Gastroesophageal sphincter (tissue), 4 donors: ENCODE results near the gene HIVEP3. TPM values are rescaled to one million over a fixed set of nuclear protein-coding genes. Genes with fewer than 3 reads are reported as not detected.

Source experiments
- ATAC-seq: fragments of 150-250 bp; one replicate; pipeline ENCODE4 v1.9.1; 2016; ENCODE audit warnings: mild to moderate bottlenecking, moderate library complexity
- H3K27ac ChIP-seq, 4 donors: fragments of 200-600 bp; sonication (generic) in 3 of 4; 1 replicate in 3 of 4; 2 replicates in 1 of 4; pipeline ENCODE4 v1.5.1; 2016 to 2019
- H3K27me3 ChIP-seq: fragments of 200-600 bp; sonication (generic); one replicate; pipeline ENCODE4 v1.5.1; 2019
- H3K36me3 ChIP-seq, 2 donors: fragments of 200-600 bp; sonication (generic); one replicate each; pipeline ENCODE4 v1.5.1; 2019; ENCODE audit warnings: control low read depth in 1 of 2
- H3K4me1 ChIP-seq, 3 donors: fragments of 200-600 bp; sonication (generic); 1 replicate in 2 of 3; 2 replicates in 1 of 3; pipeline ENCODE4 v1.5.1; 2016 to 2019; ENCODE audit warnings: control low read depth in 2 of 3
- H3K4me3 ChIP-seq, 2 donors: fragments of 200-600 bp; sonication (generic); one replicate each; pipeline ENCODE4 v1.5.1; 2019; ENCODE audit warnings: mild to moderate bottlenecking in 1 of 2, moderate library complexity in 1 of 2
- H3K9me3 ChIP-seq, 3 donors: fragments of 200-600 bp; sonication (generic); one replicate each; pipeline ENCODE4 v1.5.1; 2017 to 2019; ENCODE audit warnings: control low read depth in 2 of 3
- CTCF ChIP-seq, 4 experiments: fragments of 200-600 bp in 2 of 4; fragments of 450-650 bp in 2 of 4; sonication (generic) in 1 of 4; IDR thresholded peaks; one replicate each; pipeline ENCODE4 v1.5.1; 2017 to 2019; ENCODE audit warnings: antibody characterized with exemption in 4 of 4, mild to moderate bottlenecking in 2 of 4, moderate library complexity in 2 of 4
- EP300 ChIP-seq: sonication (generic); formaldehyde crosslinking; IDR thresholded peaks from one replicate; pipeline ENCODE4 v1.6.1; 2017; ENCODE audit warnings: antibody characterized with exemption, mild to moderate bottlenecking
- POLR2A ChIP-seq, 2 donors: fragments of 450-650 bp; IDR thresholded peaks; one replicate each; pipeline ENCODE4 v1.6.1; 2017; ENCODE audit warnings: antibody characterized with exemption in 2 of 2, mild to moderate bottlenecking in 2 of 2, moderate library complexity in 1 of 2
- POLR2AphosphoS5 ChIP-seq: sonication (generic); formaldehyde crosslinking; IDR thresholded peaks from one replicate; pipeline ENCODE4 v1.6.1; 2017; ENCODE audit warnings: antibody characterized with exemption
- WGBS, 2 donors: methylation state at CpG; one replicate each; pipeline ENCODE4 v1.1.5; 2018; ENCODE audit warnings: low coverage in 1 of 2; 5-methylcytosine and 5-hydroxymethylcytosine counted together
- total RNA-seq, 4 donors: library from RNA; depleted of rRNA; stranded (reverse); fragments of >200 nt; gene quantifications; one replicate each; pipeline ENCODE4 v1.1.0, GENCODE V29; 2016

HIVEP3 gene
- total RNA-seq, 4 donors from 2014 or later: 1.9 to 3.8 (median 2.8) TPM

- Histone ChIP-seq H3K27me3 (no peaks in the 10 kb centered on the region), H3K9me3 (no peaks in the 10 kb centered on the region), H3K4me3 (no peak overlapping the region), H3K4me1 (no peaks in the 10 kb centered on the region), H3K27ac (no peak overlapping the region), H3K36me3 (peaks cover 0 to 17% of the 10 kb centered on the region in 2 donors)
- ATAC-seq: no peak
- TF ChIP-seq EP300 (no peak), POLR2AphosphoS5 (no peak), POLR2A (IDR thresholded peaks at IDR 0.05) (no peak), CTCF (IDR thresholded peaks at IDR 0.05) (no peak)
- no CpG with 5 or more reads among the region's 2 CpGs for WGBS, 2 donors
Measured at GRCh38 chr1:41508290-41508689, 410.4 kb downstream of the HIVEP3 start.

- Histone ChIP-seq H3K4me3 (no peak overlapping the region), H3K4me1 (no peaks in the 10 kb centered on the region), H3K27ac (no peak overlapping the region), H3K27me3 (no peaks in the 10 kb centered on the region), H3K36me3 (peaks cover 0 to 14% of the 10 kb centered on the region in 2 donors), H3K9me3 (no peaks in the 10 kb centered on the region)
- no CpG with 5 or more reads among the region's 6 CpGs for WGBS, 2 donors
- TF ChIP-seq POLR2AphosphoS5: no peak
- no peak for TF ChIP-seq POLR2A (IDR thresholded peaks at IDR 0.05)
- TF ChIP-seq EP300: no peak
- TF ChIP-seq CTCF (IDR thresholded peaks at IDR 0.05): no peak
- ATAC-seq: no peak
Measured at GRCh38 chr1:41507836-41508235, 410.9 kb downstream of the HIVEP3 start.

GRCh38 chr1:41507110-41507720 is 411.5 kb downstream of the HIVEP3 start:
- Histone ChIP-seq H3K36me3 (peaks cover 0 to 9% of the 10 kb centered on the region in 2 donors), H3K4me1 (no peaks in the 10 kb centered on the region), H3K27me3 (no peaks in the 10 kb centered on the region), H3K4me3 (no peak overlapping the region), H3K9me3 (no peaks in the 10 kb centered on the region), H3K27ac (no peak overlapping the region)
- TF ChIP-seq CTCF (IDR thresholded peaks at IDR 0.05) (no peak), POLR2AphosphoS5 (no peak), POLR2A (IDR thresholded peaks at IDR 0.05) (no peak), EP300 (no peak)
- no peak for ATAC-seq
- 64 to 80% methylated on average over 3 to 5 of the region's 13 CpGs for WGBS, 2 donors

- TF ChIP-seq POLR2A (IDR thresholded peaks at IDR 0.05) (no peak), EP300 (no peak), CTCF (IDR thresholded peaks at IDR 0.05) (no peak), POLR2AphosphoS5 (no peak)
- no peak for ATAC-seq
Measured at GRCh38 chr1:41504114-41505035, 414.3 kb downstream of the HIVEP3 start.

More at GRCh38 chr1:41504114-41505035, 414.3 kb downstream of the HIVEP3 start:
- no peak overlapping the region for H3K4me3 ChIP-seq
- 89 to 91% methylated on average over 12 to 14 of the region's 15 CpGs for WGBS, 2 donors
- no peak overlapping the region for H3K27ac ChIP-seq
- peaks cover 0 to 22% (median 3%) of the 10 kb centered on the region in 3 donors for H3K4me1 ChIP-seq
- no peaks in the 10 kb centered on the region for H3K27me3 ChIP-seq
- H3K36me3 ChIP-seq: no peaks in the 10 kb centered on the region
- H3K9me3 ChIP-seq: no peaks in the 10 kb centered on the region
